Activated naive CD4-positive, alpha-beta T cell treated with Interleukin-2 at 50 U/mL for 16 hours (primary cell): ENCODE data around the gene PRKD3.
A peak's percentile ranks its signal among the peaks of the same experiment; 100 is the strongest.

ENCODE experiments used
- DNase-seq: peaks from one replicate; pipeline ENCODE4 v3.0.0-alpha.2; 2020

Gene PRKD3

GRCh38 chr2:37342591-37343220 is 18.1 kb upstream of the PRKD3 start:
- no peak for DNase-seq

- DNase-seq, result no peak
Measured at GRCh38 chr2:37340637-37341036, 16.0 kb upstream of the PRKD3 start.

GRCh38 chr2:37338933-37339332 is 14.3 kb upstream of the PRKD3 start:
- no peak for DNase-seq

GRCh38 chr2:37337620-37338280 is 13.1 kb upstream of the PRKD3 start:
- DNase-seq, result no peak

GRCh38 chr2:37335604-37336003 is 11.0 kb upstream of the PRKD3 start:
- no peak for DNase-seq

GRCh38 chr2:37333256-37333655 is 8.6 kb upstream of the PRKD3 start:
- DNase-seq, result no peak

GRCh38 chr2:37332560-37332959 is 7.9 kb upstream of the PRKD3 start:
- DNase-seq, result no peak

- DNase-seq, result no peak
Measured at GRCh38 chr2:37330681-37331080, 6.0 kb upstream of the PRKD3 start.

- DNase-seq, result no peak
Measured at GRCh38 chr2:37326866-37327634, 2.4 kb upstream of the PRKD3 start.

GRCh38 chr2:37326285-37326684 is 1.7 kb upstream of the PRKD3 start:
- no peak for DNase-seq

GRCh38 chr2:37325625-37326071 is 1.0 kb upstream of the PRKD3 start:
- DNase-seq, result no peak

GRCh38 chr2:37324536-37324785 is 172 bp downstream of the PRKD3 start:
- DNase-seq, result peak; percentile 75

- DNase-seq, result peak; percentile 31
Measured at GRCh38 chr2:37323781-37324535, 675 bp downstream of the PRKD3 start.

- DNase-seq, result no peak
Measured at GRCh38 chr2:37323176-37323780, 1.4 kb downstream of the PRKD3 start.

GRCh38 chr2:37322368-37322767 is 2.3 kb downstream of the PRKD3 start:
- no peak for DNase-seq

GRCh38 chr2:37321029-37321682 is 3.5 kb downstream of the PRKD3 start:
- no peak for DNase-seq

- no peak for DNase-seq
Measured at GRCh38 chr2:37319754-37320609, 4.7 kb downstream of the PRKD3 start.

- no peak for DNase-seq
Measured at GRCh38 chr2:37318401-37318800, 6.2 kb downstream of the PRKD3 start.

GRCh38 chr2:37317746-37318145 is 6.9 kb downstream of the PRKD3 start:
- no peak for DNase-seq

- DNase-seq, result no peak
Measured at GRCh38 chr2:37316181-37316580, 8.5 kb downstream of the PRKD3 start.

GRCh38 chr2:37315364-37315763 is 9.3 kb downstream of the PRKD3 start:
- no peak for DNase-seq

- DNase-seq, result no peak
Measured at GRCh38 chr2:37307500-37307899, 17.1 kb downstream of the PRKD3 start.
